ENCODE measurements around the gene TXNDC8. TPM values are rescaled to one million over a fixed set of nuclear protein-coding genes. Genes with fewer than 3 reads are reported as not detected.
A peak's percentile ranks its signal among the peaks of the same experiment; 100 is the strongest.

The TXNDC8 gene
- total RNA-seq, 1 donor from 2014 or later = not detected

DNA sequence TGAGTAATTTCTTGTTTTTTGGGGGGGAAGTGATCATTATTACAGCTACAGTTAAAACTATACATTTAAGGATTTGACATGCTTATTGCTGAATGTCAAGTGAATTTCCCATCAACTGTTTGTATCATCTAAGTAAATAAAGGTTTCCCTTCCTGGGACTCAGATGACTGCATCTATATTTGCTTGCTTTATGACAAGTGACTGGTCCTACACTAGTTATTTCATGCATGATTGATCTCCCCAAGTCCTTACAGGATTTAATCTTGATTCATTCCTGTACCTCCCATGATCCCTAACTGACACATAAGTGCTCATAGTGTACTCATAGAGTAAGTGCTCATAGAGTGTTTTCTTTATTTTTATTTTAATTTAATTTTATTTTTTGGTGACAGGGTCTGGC, 2.8 kb downstream of the TXNDC8 start:
- TF ChIP-seq POLR2A (IDR thresholded peaks at IDR 0.05) (no peak), POLR2AphosphoS5 (IDR thresholded peaks at IDR 0.05; ENCODE audit: insufficient read depth in 1 of 2, low read depth in 1 of 2) (no peak), CTCF (IDR thresholded peaks at IDR 0.05) (no peak)
- no peak overlapping the region for H3K27ac ChIP-seq
- DNase-seq (ENCODE audit: extremely low spot score in 2 of 2) = no peak

GRCh38 chr9:110334183-110334582, 3.5 kb downstream of the TXNDC8 start:
- Histone ChIP-seq H3K4me1 (no peaks in the 10 kb centered on the region), H3K9me3 (no peaks in the 10 kb centered on the region), H3K27me3 (no peaks in the 10 kb centered on the region), H3K27ac (no peak overlapping the region), H3K4me3 (no peak overlapping the region), H3K36me3 (no peaks in the 10 kb centered on the region)
- intact Hi-C loops (cut with DNase I) = no loop called here
- no peak for DNase-seq (ENCODE audit: extremely low spot score in 2 of 2)
- TF ChIP-seq POLR2AphosphoS5 (IDR thresholded peaks at IDR 0.05; ENCODE audit: insufficient read depth in 1 of 2, low read depth in 1 of 2) = no peak
- no peak for TF ChIP-seq CTCF (IDR thresholded peaks at IDR 0.05)
- no peak for TF ChIP-seq POLR2A (IDR thresholded peaks at IDR 0.05)

More for the DNA sequence above, 2.8 kb downstream of the TXNDC8 start:
- intact Hi-C loops (cut with DNase I) = no loop called here
- Histone ChIP-seq H3K4me1 (no peaks in the 10 kb centered on the region), H3K36me3 (no peaks in the 10 kb centered on the region), H3K9me3 (no peaks in the 10 kb centered on the region), H3K4me3 (no peak overlapping the region), H3K27me3 (no peaks in the 10 kb centered on the region)

DNA sequence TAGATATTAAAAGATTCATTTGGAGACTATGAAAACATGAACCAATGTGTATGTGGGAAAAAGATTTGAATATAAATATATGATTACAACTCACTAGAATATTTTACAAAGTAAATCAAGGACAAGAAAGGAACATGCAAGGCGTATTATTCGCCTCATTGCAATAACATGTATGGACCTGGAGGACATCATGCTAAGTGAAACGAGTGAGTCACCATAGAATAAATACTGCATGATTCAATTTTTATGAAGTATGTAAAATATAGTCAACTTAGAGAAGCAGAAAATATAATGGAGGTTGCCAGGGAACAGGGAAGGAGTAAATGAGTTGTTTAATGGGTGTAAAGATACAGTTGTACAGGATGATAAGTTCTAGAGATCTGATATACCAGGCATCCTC, 4.9 kb downstream of the TXNDC8 start:
- H3K27me3 ChIP-seq = no peaks in the 10 kb centered on the region
- no peak overlapping the region for H3K27ac ChIP-seq
- intact Hi-C loops (cut with DNase I) = no loop called here
- no peak for DNase-seq (ENCODE audit: extremely low spot score in 2 of 2)
- H3K36me3 ChIP-seq = no peaks in the 10 kb centered on the region
- no peaks in the 10 kb centered on the region for H3K4me1 ChIP-seq
- TF ChIP-seq CTCF (IDR thresholded peaks at IDR 0.05) (no peak), POLR2AphosphoS5 (IDR thresholded peaks at IDR 0.05; ENCODE audit: insufficient read depth in 1 of 2, low read depth in 1 of 2) (peak in 1 of 2 donors; percentile 17)
- H3K4me3 ChIP-seq = no peak overlapping the region
- H3K9me3 ChIP-seq = no peaks in the 10 kb centered on the region

GRCh38 chr9:110330484-110331105, 7.1 kb downstream of the TXNDC8 start:
- Histone ChIP-seq H3K9me3 (no peaks in the 10 kb centered on the region), H3K27ac (no peak overlapping the region), H3K36me3 (no peaks in the 10 kb centered on the region), H3K4me1 (no peaks in the 10 kb centered on the region), H3K4me3 (no peak overlapping the region), H3K27me3 (no peaks in the 10 kb centered on the region)
- TF ChIP-seq POLR2A (IDR thresholded peaks at IDR 0.05) = no peak
- no peak for TF ChIP-seq POLR2AphosphoS5 (IDR thresholded peaks at IDR 0.05; ENCODE audit: insufficient read depth in 1 of 2, low read depth in 1 of 2)
- TF ChIP-seq CTCF (IDR thresholded peaks at IDR 0.05) = no peak
- no peak for DNase-seq (ENCODE audit: extremely low spot score in 2 of 2)
- intact Hi-C loops (cut with DNase I) = no loop called here

DNA sequence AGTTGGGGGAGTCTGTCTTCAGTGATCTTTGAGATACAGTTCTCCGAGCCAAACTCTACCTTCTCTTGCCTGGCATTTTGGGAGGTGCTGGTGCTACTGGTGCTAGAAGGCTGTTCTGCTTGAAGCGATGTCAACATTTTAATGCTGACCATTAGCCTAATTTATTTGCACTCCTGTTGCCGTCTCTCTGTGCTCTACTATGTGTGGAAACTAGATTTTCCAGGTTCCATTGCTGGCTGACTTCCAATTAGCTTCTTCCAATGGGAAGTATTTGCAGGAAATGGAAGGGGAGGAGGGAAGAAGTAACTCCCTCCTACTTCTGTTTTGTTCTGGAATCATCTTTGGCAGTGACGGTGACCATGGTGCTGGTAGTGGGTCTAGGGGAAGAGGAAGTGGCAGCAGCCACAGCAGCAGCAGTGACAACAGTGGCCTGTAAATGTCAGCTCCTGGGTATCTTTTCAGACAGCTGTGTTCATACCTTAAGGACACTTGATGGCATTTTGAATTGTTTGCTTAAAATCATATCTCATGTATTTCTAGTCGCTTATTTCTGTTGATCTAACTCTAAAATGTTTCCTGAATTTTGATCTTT, 7.9 kb downstream of the TXNDC8 start:
- Histone ChIP-seq H3K9me3 (no peaks in the 10 kb centered on the region), H3K27me3 (no peaks in the 10 kb centered on the region), H3K4me1 (no peaks in the 10 kb centered on the region), H3K4me3 (no peak overlapping the region), H3K36me3 (no peaks in the 10 kb centered on the region), H3K27ac (no peak overlapping the region)
- TF ChIP-seq CTCF (IDR thresholded peaks at IDR 0.05) = no peak
- TF ChIP-seq POLR2AphosphoS5 (IDR thresholded peaks at IDR 0.05; ENCODE audit: insufficient read depth in 1 of 2, low read depth in 1 of 2) = no peak
- TF ChIP-seq POLR2A (IDR thresholded peaks at IDR 0.05) = no peak
- intact Hi-C loops (cut with DNase I) = no loop called here
- DNase-seq (ENCODE audit: extremely low spot score in 2 of 2) = no peak

All from vagina (tissue), 2 donors.